ENCODE data around the gene HMG20B. TPM values are rescaled to one million over a fixed set of nuclear protein-coding genes. Genes with fewer than 3 reads are reported as not detected.

The HMG20B gene
- polyA plus RNA-seq, 1 donor (not counting 4 experiments of a cell fraction or from before 2014, with no cell fraction given) = 27.9 TPM

- Histone ChIP-seq H3K4me3 (ENCODE audit: control insufficient read depth in 2 of 3, extremely low read depth in 1 of 3, insufficient read depth in 2 of 3, low read depth in 1 of 3, low read length in 3 of 3) (no peak overlapping the region), H3K27ac (ENCODE audit: control insufficient read depth, insufficient read depth, low read length) (no peak overlapping the region), H3K9me3 (ENCODE audit: control insufficient read depth, low read depth, low read length) (no peaks in the 10 kb centered on the region), H2AFZ (ENCODE audit: control insufficient read depth, low read length) (no peak overlapping the region), H3K4me1 (ENCODE audit: control insufficient read depth, extremely low read depth, insufficient read depth, low read length) (peaks cover 13% of the 10 kb centered on the region), H3K9ac (ENCODE audit: control insufficient read depth, extremely low read depth, insufficient read depth, low read length) (no peak overlapping the region), H3K27me3 (ENCODE audit: control insufficient read depth, extremely low read depth, insufficient read depth, low read length) (no peaks in the 10 kb centered on the region), H3K9me1 (ENCODE audit: control insufficient read depth, extremely low read depth, insufficient read depth, low read length) (no peaks in the 10 kb centered on the region), H3K79me2 (ENCODE audit: control insufficient read depth, insufficient read depth, low read length) (peaks cover 31% of the 10 kb centered on the region), H4K20me1 (ENCODE audit: control insufficient read depth, extremely low read depth, insufficient read depth, low read length) (no peaks in the 10 kb centered on the region), H3K36me3 (ENCODE audit: control insufficient read depth in 2 of 2, extremely low read depth in 1 of 2, insufficient read depth in 2 of 2, low read length in 2 of 2) (peaks cover 3 to 18% of the 10 kb centered on the region in 2 experiments), H3K4me2 (ENCODE audit: control insufficient read depth, extremely low read depth, insufficient read depth, low read depth, low read length) (no peak overlapping the region)
- DNase-seq (ENCODE audit: low read depth, low spot score) = no peak
- TF ChIP-seq EZH2 (IDR thresholded peaks at IDR 0.05; ENCODE audit: low read length) = no peak
- TF ChIP-seq, protein P1, sequence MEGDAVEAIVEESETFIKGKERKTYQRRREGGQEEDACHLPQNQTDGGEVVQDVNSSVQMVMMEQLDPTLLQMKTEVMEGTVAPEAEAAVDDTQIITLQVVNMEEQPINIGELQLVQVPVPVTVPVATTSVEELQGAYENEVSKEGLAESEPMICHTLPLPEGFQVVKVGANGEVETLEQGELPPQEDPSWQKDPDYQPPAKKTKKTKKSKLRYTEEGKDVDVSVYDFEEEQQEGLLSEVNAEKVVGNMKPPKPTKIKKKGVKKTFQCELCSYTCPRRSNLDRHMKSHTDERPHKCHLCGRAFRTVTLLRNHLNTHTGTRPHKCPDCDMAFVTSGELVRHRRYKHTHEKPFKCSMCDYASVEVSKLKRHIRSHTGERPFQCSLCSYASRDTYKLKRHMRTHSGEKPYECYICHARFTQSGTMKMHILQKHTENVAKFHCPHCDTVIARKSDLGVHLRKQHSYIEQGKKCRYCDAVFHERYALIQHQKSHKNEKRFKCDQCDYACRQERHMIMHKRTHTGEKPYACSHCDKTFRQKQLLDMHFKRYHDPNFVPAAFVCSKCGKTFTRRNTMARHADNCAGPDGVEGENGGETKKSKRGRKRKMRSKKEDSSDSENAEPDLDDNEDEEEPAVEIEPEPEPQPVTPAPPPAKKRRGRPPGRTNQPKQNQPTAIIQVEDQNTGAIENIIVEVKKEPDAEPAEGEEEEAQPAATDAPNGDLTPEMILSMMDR (optimal IDR thresholded peaks at IDR 0.05 in 1 of 3, IDR thresholded peaks at IDR 0.05 in 1 of 3, conservative IDR thresholded peaks at IDR 0.05 in 1 of 3; ENCODE audit: extremely low read depth in 1 of 3, insufficient read depth in 2 of 3, low read length in 3 of 3) = no peak
- no peak for FAIRE-seq
- dilution Hi-C loops (cut with MboI; ENCODE audit: extremely low pct_ligation_motif_present, low sequenced_read_pairs) = no loop called here
These were observed 49.5 kb downstream of the HMG20B start for GRCh38 chr19:3622224-3622623.

DNA sequence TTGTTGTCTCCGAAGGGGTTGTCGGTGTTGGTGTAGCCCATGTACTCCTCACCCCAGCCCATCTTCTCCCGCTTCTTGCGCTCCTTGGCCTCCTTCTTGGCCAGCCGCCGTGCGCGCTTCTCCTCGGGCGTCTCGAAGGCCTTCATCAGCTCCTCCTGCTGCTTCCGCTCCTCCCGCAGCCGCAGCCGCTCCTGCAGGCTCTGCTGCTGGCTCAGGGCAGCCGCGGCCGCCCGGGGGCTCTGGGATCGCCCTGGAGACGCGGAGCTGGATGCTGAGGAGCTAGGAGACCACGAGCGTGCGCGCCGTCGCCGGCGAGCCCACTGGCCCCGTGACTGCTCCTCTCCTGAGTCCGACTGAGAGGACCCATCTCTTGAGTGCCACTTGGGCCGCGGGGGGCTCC is 51.0 kb downstream of the HMG20B start:
- dilution Hi-C loops (cut with MboI; ENCODE audit: extremely low pct_ligation_motif_present, low sequenced_read_pairs) = no loop called here
- no peak for DNase-seq (ENCODE audit: low read depth, low spot score)
- H3K36me3 ChIP-seq (ENCODE audit: control insufficient read depth in 2 of 2, extremely low read depth in 1 of 2, insufficient read depth in 2 of 2, low read length in 2 of 2) = peaks cover 3 to 13% of the 10 kb centered on the region in 2 experiments

More for the DNA sequence above, 51.0 kb downstream of the HMG20B start:
- Histone ChIP-seq H4K20me1 (ENCODE audit: control insufficient read depth, extremely low read depth, insufficient read depth, low read length) (no peaks in the 10 kb centered on the region), H3K27ac (ENCODE audit: control insufficient read depth, insufficient read depth, low read length) (no peak overlapping the region), H3K27me3 (ENCODE audit: control insufficient read depth, extremely low read depth, insufficient read depth, low read length) (no peaks in the 10 kb centered on the region), H2AFZ (ENCODE audit: control insufficient read depth, low read length) (no peak overlapping the region), H3K79me2 (ENCODE audit: control insufficient read depth, insufficient read depth, low read length) (peaks cover 31% of the 10 kb centered on the region), H3K4me3 (ENCODE audit: control insufficient read depth in 2 of 3, extremely low read depth in 1 of 3, insufficient read depth in 2 of 3, low read depth in 1 of 3, low read length in 3 of 3) (no peak overlapping the region), H3K4me1 (ENCODE audit: control insufficient read depth, extremely low read depth, insufficient read depth, low read length) (peaks cover 13% of the 10 kb centered on the region), H3K9ac (ENCODE audit: control insufficient read depth, extremely low read depth, insufficient read depth, low read length) (no peak overlapping the region), H3K9me3 (ENCODE audit: control insufficient read depth, low read depth, low read length) (no peaks in the 10 kb centered on the region), H3K9me1 (ENCODE audit: control insufficient read depth, extremely low read depth, insufficient read depth, low read length) (no peaks in the 10 kb centered on the region), H3K4me2 (ENCODE audit: control insufficient read depth, extremely low read depth, insufficient read depth, low read depth, low read length) (no peak overlapping the region)
- FAIRE-seq = no peak
- TF ChIP-seq, protein P1 (optimal IDR thresholded peaks at IDR 0.05 in 1 of 3, IDR thresholded peaks at IDR 0.05 in 1 of 3, conservative IDR thresholded peaks at IDR 0.05 in 1 of 3; ENCODE audit: extremely low read depth in 1 of 3, insufficient read depth in 2 of 3, low read length in 3 of 3) = no peak
- TF ChIP-seq EZH2 (IDR thresholded peaks at IDR 0.05; ENCODE audit: low read length) = no peak

All from keratinocyte (primary cell).